A549 (cell line): Measurements from ENCODE around the gene MSI2.

ENCODE experiments used
- CBX8 ChIP-seq: fragments of 200-600 bp; sonication (generic); IDR thresholded peaks from 2 replicates; pipeline ENCODE4 v1.6.1; 2016
- CHD2 ChIP-seq: fragments of 150-350 bp; IDR thresholded peaks from 2 replicates; pipeline ENCODE4 v1.6.1; 2014; ENCODE audit warnings: low read length; ENCODE audit not compliant: partially characterized antibody
- CHD4 ChIP-seq: fragments of 200-600 bp; sonication (generic); IDR thresholded peaks from 2 replicates; pipeline ENCODE4 v1.6.1; 2016; ENCODE audit warnings: antibody characterized with exemption, mild to moderate bottlenecking, borderline replicate concordance
- CTCF ChIP-seq: fragments of >200 bp; sonication (Bioruptor Twin); formaldehyde crosslinking; IDR thresholded peaks from 3 replicates; pipeline ENCODE4 v1.5.1; 2016
- HDAC2 ChIP-seq: fragments of 200-600 bp; sonication (generic); IDR thresholded peaks from 2 replicates; pipeline ENCODE4 v1.6.1; 2016
- MAFK ChIP-seq: fragments of 450-650 bp; IDR thresholded peaks from 2 replicates; pipeline ENCODE4 v1.6.1; 2014; ENCODE audit not compliant: partially characterized antibody
- NFE2L2 ChIP-seq: fragments of 150-350 bp; conservative IDR thresholded peaks from 2 replicates; pipeline ENCODE4 v1.6.1; 2014; ENCODE audit warnings: low read length
- NPAS2 ChIP-seq: fragments of 250-450 bp; sonication (Bioruptor Pico); IDR thresholded peaks from 2 replicates; pipeline ENCODE4 v1.8.0; 2022; ENCODE audit warnings: mild to moderate bottlenecking, moderate library complexity, borderline replicate concordance
- POLR2A ChIP-seq: IDR thresholded peaks from 2 replicates; pipeline ENCODE4 v1.6.1; 2012; ENCODE audit warnings: mild to moderate bottlenecking, low read length
- USF2 ChIP-seq: fragments of 450-650 bp; IDR thresholded peaks from 2 replicates; pipeline ENCODE4 v1.6.1; 2014; ENCODE audit warnings: antibody characterized with exemption
- ZFP36 ChIP-seq: fragments of 450-650 bp; IDR thresholded peaks from 2 replicates; pipeline ENCODE4 v1.6.1; 2014; ENCODE audit warnings: borderline replicate concordance; ENCODE audit not compliant: partially characterized antibody

GRCh38 chr17:57284583-57284982 lies 28.3 kb downstream of the MSI2 start:
- no peak for TF ChIP-seq CTCF
- TF ChIP-seq ZFP36, result no peak
- TF ChIP-seq POLR2A, result no peak
- TF ChIP-seq USF2, result no peak
- no peak for TF ChIP-seq NFE2L2
- TF ChIP-seq HDAC2, result no peak
- no peak for TF ChIP-seq CHD4
- TF ChIP-seq CBX8, result no peak
- TF ChIP-seq NPAS2 (CRISPR knock-in tag), result no peak
- TF ChIP-seq CHD2, result no peak
- no peak for TF ChIP-seq MAFK
